ENCODE results near the gene SYNE2.

- TF ChIP-seq POLR2A (IDR thresholded peaks at IDR 0.05) (no peak), CTCF (IDR thresholded peaks at IDR 0.05) (no peak), POLR2AphosphoS5 (IDR thresholded peaks at IDR 0.05; ENCODE audit: insufficient read depth in 1 of 2, low read depth in 1 of 2) (no peak)
These were observed 341.6 kb downstream of the SYNE2 start for GRCh38 chr14:64194404-64194803.

Measured in vagina (tissue), 2 donors.